22Rv1 (cell line): ENCODE data around the gene GIPC3.
"Not testable (repeated sequence)": the region's sequence is repeated elsewhere in the genome, so short reads cannot be mapped to it uniquely, and the experiment has no call there.

Experiments used
- H3K27ac ChIP-seq: fragments of 450-650 bp; 2 replicates; pipeline ENCODE4 v1.5.1; 2017
- CTCF ChIP-seq: fragments of 450-650 bp; IDR thresholded peaks from 2 replicates; pipeline ENCODE4 v1.5.1; 2017; ENCODE audit warnings: mild to moderate bottlenecking
- ZFX ChIP-seq: fragments of 450-650 bp; IDR thresholded peaks from 2 replicates; pipeline ENCODE4 v1.6.1; 2017; ENCODE audit warnings: antibody characterized with exemption, borderline replicate concordance

The GIPC3 gene

GRCh38 chr19:3575260-3575741, 10.0 kb upstream of the GIPC3 start:
- peak overlapping the region; percentile 98 for H3K27ac ChIP-seq
- TF ChIP-seq ZFX = no peak
- no peak for TF ChIP-seq CTCF

- H3K27ac ChIP-seq = peak overlapping the region; percentile 98
- no peak for TF ChIP-seq ZFX
- TF ChIP-seq CTCF = no peak
Observed at GRCh38 chr19:3575949-3576673, 9.2 kb upstream of the GIPC3 start.

- peak overlapping the region; percentile 98 for H3K27ac ChIP-seq
- TF ChIP-seq CTCF (no peak), ZFX (no peak)
Observed at GRCh38 chr19:3576696-3577443, 8.4 kb upstream of the GIPC3 start.

- H3K27ac ChIP-seq = no peak overlapping the region
- TF ChIP-seq ZFX = no peak
- no peak for TF ChIP-seq CTCF
Observed at GRCh38 chr19:3577723-3578344, 7.4 kb upstream of the GIPC3 start.

GRCh38 chr19:3578390-3578789, 6.9 kb upstream of the GIPC3 start:
- H3K27ac ChIP-seq = peak overlapping the region; percentile 40; the same call in 1 of the 2 replicates
- TF ChIP-seq ZFX (no peak), CTCF (no peak)

- H3K27ac ChIP-seq = peak overlapping the region; percentile 40; the same call in 1 of the 2 replicates
Observed at GRCh38 chr19:3580156-3580934, 4.9 kb upstream of the GIPC3 start.

GRCh38 chr19:3581792-3582191, 3.5 kb upstream of the GIPC3 start:
- H3K27ac ChIP-seq = not testable (repeated sequence)

More at GRCh38 chr19:3580156-3580934, 4.9 kb upstream of the GIPC3 start:
- TF ChIP-seq CTCF (no peak), ZFX (no peak)

GRCh38 chr19:3584036-3584802, 1.1 kb upstream of the GIPC3 start:
- H3K27ac ChIP-seq = not testable (repeated sequence)
